ENCODE measurements around the gene SLC8A1.

DNA sequence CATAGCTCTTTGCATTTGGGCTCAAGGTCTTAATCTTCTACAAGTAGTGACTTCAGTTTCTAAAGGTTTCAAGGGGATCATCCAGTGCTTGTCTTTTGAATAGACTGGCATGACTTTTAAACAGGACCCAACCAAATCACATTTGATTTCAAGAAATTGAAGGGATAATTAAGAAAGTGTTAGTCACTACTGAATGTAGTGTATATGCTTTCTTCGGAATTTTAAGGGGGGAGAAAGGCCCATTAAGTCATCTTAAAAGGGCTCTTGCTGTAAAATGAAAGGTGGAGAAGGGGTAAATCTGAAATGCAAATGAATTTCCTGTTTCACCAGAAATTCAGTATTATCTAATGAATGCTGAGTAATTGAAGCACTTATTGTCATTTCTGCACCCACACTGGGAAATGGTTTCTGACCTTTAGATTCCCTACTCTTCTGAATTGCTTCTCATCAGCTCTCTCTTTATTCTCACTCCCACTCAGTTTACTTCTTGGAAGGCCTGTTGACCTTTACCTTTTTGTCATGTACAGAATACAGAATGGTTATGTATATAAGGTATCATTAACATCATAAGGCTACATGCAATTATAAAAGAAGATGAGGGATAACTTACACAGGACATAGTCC lies 241.4 kb downstream of the SLC8A1 start:
- TF ChIP-seq, protein P1, sequence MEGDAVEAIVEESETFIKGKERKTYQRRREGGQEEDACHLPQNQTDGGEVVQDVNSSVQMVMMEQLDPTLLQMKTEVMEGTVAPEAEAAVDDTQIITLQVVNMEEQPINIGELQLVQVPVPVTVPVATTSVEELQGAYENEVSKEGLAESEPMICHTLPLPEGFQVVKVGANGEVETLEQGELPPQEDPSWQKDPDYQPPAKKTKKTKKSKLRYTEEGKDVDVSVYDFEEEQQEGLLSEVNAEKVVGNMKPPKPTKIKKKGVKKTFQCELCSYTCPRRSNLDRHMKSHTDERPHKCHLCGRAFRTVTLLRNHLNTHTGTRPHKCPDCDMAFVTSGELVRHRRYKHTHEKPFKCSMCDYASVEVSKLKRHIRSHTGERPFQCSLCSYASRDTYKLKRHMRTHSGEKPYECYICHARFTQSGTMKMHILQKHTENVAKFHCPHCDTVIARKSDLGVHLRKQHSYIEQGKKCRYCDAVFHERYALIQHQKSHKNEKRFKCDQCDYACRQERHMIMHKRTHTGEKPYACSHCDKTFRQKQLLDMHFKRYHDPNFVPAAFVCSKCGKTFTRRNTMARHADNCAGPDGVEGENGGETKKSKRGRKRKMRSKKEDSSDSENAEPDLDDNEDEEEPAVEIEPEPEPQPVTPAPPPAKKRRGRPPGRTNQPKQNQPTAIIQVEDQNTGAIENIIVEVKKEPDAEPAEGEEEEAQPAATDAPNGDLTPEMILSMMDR (IDR thresholded peaks at IDR 0.05; ENCODE audit: insufficient read depth, low read depth, low read length) = no peak
- TF ChIP-seq EZH2 (IDR thresholded peaks at IDR 0.05; ENCODE audit: insufficient read depth, low read length) = no peak

All from astrocyte (in vitro differentiated cells and primary cell).